ENCODE data around the gene C1QTNF5.

The C1QTNF5 gene

DNA sequence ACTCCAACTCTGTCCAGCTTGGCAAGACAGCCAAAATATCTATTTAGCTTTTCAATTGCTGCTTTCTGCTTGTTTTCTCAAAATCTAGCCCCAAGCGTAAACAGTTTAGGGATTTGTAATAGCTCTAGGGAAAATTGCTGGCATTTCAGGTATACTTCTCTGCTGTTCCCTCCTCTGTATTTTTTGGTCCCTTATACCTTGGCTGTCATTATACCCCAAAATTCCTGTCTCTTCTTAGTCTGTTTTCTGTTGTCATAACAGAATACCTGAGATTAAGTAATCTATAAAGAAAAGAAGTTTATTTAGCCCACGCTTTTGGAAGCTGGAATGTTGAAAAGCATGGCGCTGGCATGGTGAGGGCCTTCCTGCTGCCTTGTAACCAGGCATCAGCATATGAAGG lies 47.2 kb downstream of the C1QTNF5 start (continued):
- TF ChIP-seq ZNF777 (tag by site-specific recombination; IDR thresholded peaks at IDR 0.05; ENCODE audit: borderline replicate concordance): no peak
- no peak for TF ChIP-seq ZNF394 (tag by site-specific recombination; IDR thresholded peaks at IDR 0.05; ENCODE audit: borderline replicate concordance)

DNA sequence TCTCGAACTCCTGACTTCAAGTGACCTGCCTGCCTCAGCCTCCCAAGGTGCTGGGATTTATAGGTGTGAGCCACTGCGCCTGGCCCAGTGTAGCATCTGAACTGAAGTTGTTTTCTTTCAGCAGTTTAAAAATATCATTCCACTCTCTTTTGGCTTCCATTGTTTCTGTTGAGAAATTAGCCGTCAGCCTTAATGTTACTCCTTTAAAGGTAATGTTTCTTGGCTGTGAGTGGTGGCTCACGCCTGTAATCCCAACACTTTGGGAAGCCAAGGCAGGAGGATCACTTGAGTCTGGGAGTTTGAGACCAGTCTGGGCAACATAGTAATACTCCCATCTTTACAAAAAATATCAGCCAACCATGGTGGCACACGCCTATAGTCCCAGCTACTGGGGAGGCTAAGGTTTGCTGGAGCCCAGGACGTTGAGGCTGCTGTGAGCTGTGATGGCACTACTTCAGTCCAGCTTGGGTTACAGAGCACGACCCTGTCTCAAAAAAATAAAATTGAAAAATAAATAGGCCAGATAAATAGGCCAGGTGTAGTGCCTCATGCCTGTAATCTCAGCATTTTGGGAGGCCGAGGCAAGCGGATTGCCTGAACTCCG lies 49.7 kb downstream of the C1QTNF5 start:
- TF ChIP-seq ZNF610 (tag by site-specific recombination; IDR thresholded peaks at IDR 0.05; ENCODE audit: borderline replicate concordance) (0 out of 2 replicates have a peak, but pooled peaks have one; percentile 61), SP2 (tag by site-specific recombination; IDR thresholded peaks at IDR 0.05) (no peak)
- POLR2A ChIA-PET: no interaction called here
- Histone ChIP-seq H3K36me3 (ENCODE audit: control insufficient read depth in 2 of 2, insufficient read depth in 1 of 2, low read length in 2 of 2) (peaks cover 0 to 34% of the 10 kb centered on the region in 2 experiments; a peak in 2 of 3 replicates), H3K27ac (ENCODE audit: extremely low read depth, low read depth, low read length) (no peak overlapping the region), H3K4me1 (ENCODE audit: control insufficient read depth, insufficient read depth, low read length) (no peaks in the 10 kb centered on the region), H3K9me3 (ENCODE audit: control insufficient read depth, insufficient read depth, low read depth, low read length) (no peaks in the 10 kb centered on the region), H3K4me3 (ENCODE audit: low read depth, low read length) (no peak overlapping the region)
- CTCF ChIA-PET: interaction anchor here (0.9 kb wide), 3 partner anchors 31 to 184 kb away, joined by 3 to 5 read pairs (median 4); no protein-coding TSS in a partner anchor
